IPS-20b (cell line): ENCODE data around the gene HRH2.
"Not testable (repeated sequence)": the region's sequence is repeated elsewhere in the genome, so short reads cannot be mapped to it uniquely, and the experiment has no call there.

Experiments
- H3K27ac ChIP-seq: one replicate; pipeline ENCODE4 v1.5.1; 2013; ENCODE audit warnings: low read length
- H3K27me3 ChIP-seq: 2 replicates; pipeline ENCODE4 v1.6.1; 2013; ENCODE audit warnings: mild to moderate bottlenecking, low read length, inconsistent platforms; ENCODE audit not compliant: insufficient read depth
- H3K36me3 ChIP-seq: 2 replicates; pipeline ENCODE4 v1.6.1; 2013; ENCODE audit warnings: low read depth, mild to moderate bottlenecking, inconsistent platforms, low read length, moderate library complexity; ENCODE audit not compliant: insufficient read depth
- H3K4me1 ChIP-seq: 2 replicates; pipeline ENCODE4 v1.6.1; 2013; ENCODE audit warnings: mild to moderate bottlenecking, control low read depth, inconsistent platforms, low read length, moderate library complexity; ENCODE audit not compliant: insufficient read depth
- H3K4me3 ChIP-seq: 2 replicates; pipeline ENCODE4 v1.5.1; 2013; ENCODE audit warnings: mild to moderate bottlenecking, low read length, inconsistent platforms
- H3K9ac ChIP-seq: 2 replicates; pipeline ENCODE4 v1.6.1; 2013; ENCODE audit warnings: low read depth, mild to moderate bottlenecking, inconsistent platforms, low read length, moderate library complexity
- H3K9me3 ChIP-seq: 2 replicates; pipeline ENCODE4 v1.6.1; 2013; ENCODE audit warnings: mild to moderate bottlenecking, low read depth, low read length, inconsistent platforms; ENCODE audit not compliant: insufficient read depth

Gene HRH2

DNA sequence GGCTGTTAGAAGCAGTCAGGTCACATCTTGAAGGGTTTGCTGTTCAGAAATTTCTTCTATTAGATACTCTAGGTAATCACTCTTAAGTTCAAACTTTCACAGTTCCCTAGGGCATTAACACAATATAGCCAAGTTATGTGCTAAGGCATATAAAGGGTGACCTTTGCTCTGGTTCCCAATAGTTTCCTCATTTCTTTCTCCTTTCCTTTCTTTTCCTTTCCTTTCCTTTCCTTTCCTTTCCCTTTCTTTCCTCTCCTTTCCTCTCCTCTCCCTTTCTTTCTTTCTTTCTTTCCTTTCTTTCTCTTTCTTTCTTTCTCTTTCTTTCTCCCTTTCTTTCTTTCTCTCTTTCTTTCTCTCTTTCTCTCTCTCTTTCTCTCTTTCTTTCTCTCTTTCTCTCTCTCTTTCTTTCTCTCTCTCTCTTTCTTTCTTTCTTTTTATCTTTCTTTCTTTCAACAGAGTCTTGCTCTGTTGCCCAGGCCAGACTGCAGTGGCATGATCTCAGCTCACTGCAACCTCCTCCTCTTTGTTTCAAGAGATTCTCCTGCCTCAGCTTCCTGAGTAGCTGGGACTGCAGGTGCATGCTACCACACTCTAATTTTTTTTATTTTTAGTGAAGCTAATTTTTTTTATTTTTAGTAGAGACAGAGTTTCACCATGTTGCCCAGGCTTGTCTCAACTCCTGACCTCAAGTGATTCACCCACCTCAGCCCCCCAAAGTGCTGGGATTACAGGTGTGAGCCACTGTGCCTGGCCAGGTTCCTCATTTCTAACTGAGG, 7.3 kb upstream of the HRH2 start:
- peaks cover 30% of the 10 kb centered on the region for H3K9me3 ChIP-seq
- not testable (repeated sequence) for H3K27me3 ChIP-seq, H3K4me1 ChIP-seq, H3K36me3 ChIP-seq, H3K4me3 ChIP-seq, H3K9ac ChIP-seq, H3K27ac ChIP-seq

GRCh38 chr5:175652741-175653663, 4.9 kb upstream of the HRH2 start:
- H3K4me3 ChIP-seq: no peak overlapping the region
- peaks cover 15% of the 10 kb centered on the region for H3K27me3 ChIP-seq
- peaks cover 28% of the 10 kb centered on the region for H3K9me3 ChIP-seq
- no peaks in the 10 kb centered on the region for H3K36me3 ChIP-seq
- no peak overlapping the region for H3K9ac ChIP-seq
- no peaks in the 10 kb centered on the region for H3K4me1 ChIP-seq
- H3K27ac ChIP-seq: no peak overlapping the region

DNA sequence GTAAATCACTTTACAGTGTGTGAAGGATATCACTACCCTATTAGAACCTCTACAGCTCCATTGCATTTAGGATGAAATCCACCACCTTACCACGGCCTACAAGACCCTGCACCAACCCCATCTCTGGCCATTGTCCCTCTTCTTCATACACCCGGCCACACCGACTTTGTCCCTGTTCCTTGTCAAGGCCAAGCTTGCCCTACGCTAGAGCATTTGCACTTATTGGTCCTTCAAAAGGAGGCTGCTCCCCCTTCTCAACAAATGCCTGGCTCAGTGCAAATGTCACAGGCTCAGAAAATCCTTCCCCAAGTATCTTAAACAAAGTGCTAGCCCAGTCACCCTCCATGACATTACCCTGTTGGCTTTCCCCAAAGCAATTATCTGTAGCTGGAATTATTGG, 4.1 kb upstream of the HRH2 start:
- Histone ChIP-seq H3K9me3 (peaks cover 21% of the 10 kb centered on the region), H3K36me3 (no peaks in the 10 kb centered on the region), H3K4me3 (no peak overlapping the region), H3K9ac (no peak overlapping the region), H3K27ac (no peak overlapping the region), H3K27me3 (peaks cover 22% of the 10 kb centered on the region), H3K4me1 (no peaks in the 10 kb centered on the region)

DNA sequence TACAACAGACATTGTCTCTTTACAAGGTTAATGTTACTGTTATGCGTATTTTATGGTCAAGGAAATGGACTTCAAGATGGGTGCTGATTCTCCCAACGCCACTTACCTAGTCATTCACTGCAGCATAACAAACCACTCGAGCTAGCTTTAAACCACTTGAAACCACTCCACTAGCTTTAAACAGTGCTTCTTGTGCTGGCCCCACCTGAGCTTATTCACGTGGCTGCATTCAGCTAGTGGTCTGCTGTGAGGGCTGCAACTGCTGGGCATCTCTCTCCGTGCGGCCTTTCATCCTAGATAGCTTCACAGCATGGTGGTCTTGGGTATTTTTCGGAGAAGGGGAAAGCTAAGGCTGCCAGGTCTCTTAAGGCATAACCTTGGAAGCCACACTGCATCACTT, 3.5 kb upstream of the HRH2 start:
- peaks cover 28% of the 10 kb centered on the region for H3K27me3 ChIP-seq
- H3K36me3 ChIP-seq: no peaks in the 10 kb centered on the region
- H3K4me3 ChIP-seq: no peak overlapping the region
- no peak overlapping the region for H3K9ac ChIP-seq
- H3K4me1 ChIP-seq: no peaks in the 10 kb centered on the region
- no peak overlapping the region for H3K27ac ChIP-seq
- H3K9me3 ChIP-seq: peaks cover 15% of the 10 kb centered on the region

DNA sequence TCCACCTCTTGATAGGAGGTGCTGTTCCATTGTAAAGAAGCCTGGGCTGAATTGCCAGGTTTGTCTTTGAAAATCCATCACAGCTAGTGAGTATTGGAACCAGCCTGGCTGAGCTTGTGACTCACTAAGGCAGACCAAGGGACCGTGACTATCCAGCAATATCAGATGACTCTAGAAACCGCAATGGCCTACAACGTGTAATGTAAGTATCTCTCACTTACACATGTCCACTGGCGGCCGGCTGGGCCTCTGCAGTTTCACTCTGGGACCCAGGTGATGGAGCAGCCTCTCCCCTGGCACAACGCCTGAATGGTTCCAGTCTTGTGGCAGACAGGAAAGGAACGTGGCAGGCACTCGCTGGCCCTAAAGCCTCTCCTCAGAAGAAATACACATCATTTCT, 3.1 kb upstream of the HRH2 start:
- Histone ChIP-seq H3K9ac (no peak overlapping the region), H3K9me3 (peaks cover 10% of the 10 kb centered on the region), H3K4me3 (no peak overlapping the region), H3K27me3 (peaks cover 32% of the 10 kb centered on the region), H3K4me1 (no peaks in the 10 kb centered on the region), H3K27ac (no peak overlapping the region), H3K36me3 (no peaks in the 10 kb centered on the region)

- Histone ChIP-seq H3K4me1 (no peaks in the 10 kb centered on the region), H3K36me3 (no peaks in the 10 kb centered on the region), H3K9ac (no peak overlapping the region), H3K27me3 (peaks cover 32% of the 10 kb centered on the region), H3K4me3 (no peak overlapping the region), H3K9me3 (peaks cover 4% of the 10 kb centered on the region; the same call in 1 of the 2 replicates), H3K27ac (no peak overlapping the region)
These were observed 2.5 kb upstream of the HRH2 start for GRCh38 chr5:175655411-175655810.

GRCh38 chr5:175656966-175657365, 905 bp upstream of the HRH2 start:
- Histone ChIP-seq H3K4me3 (peak overlapping the region; percentile 78; the same call in 1 of the 2 replicates), H3K27me3 (peaks cover 32% of the 10 kb centered on the region), H3K9me3 (no peaks in the 10 kb centered on the region)

GRCh38 chr5:175658299-175659145, 651 bp downstream of the HRH2 start:
- Histone ChIP-seq H3K27me3 (peaks cover 32% of the 10 kb centered on the region), H3K4me3 (peak overlapping the region; percentile 78), H3K9me3 (no peaks in the 10 kb centered on the region), H3K36me3 (no peaks in the 10 kb centered on the region), H3K4me1 (no peaks in the 10 kb centered on the region), H3K9ac (peak overlapping the region; percentile 60; the same call in 1 of the 2 replicates), H3K27ac (no peak overlapping the region)

More at GRCh38 chr5:175656966-175657365, 905 bp upstream of the HRH2 start:
- Histone ChIP-seq H3K9ac (no peak overlapping the region), H3K4me1 (no peaks in the 10 kb centered on the region), H3K27ac (no peak overlapping the region), H3K36me3 (no peaks in the 10 kb centered on the region)

GRCh38 chr5:175659546-175660253, 1.8 kb downstream of the HRH2 start:
- Histone ChIP-seq H3K9me3 (no peaks in the 10 kb centered on the region), H3K27ac (no peak overlapping the region), H3K36me3 (no peaks in the 10 kb centered on the region), H3K9ac (no peak overlapping the region), H3K4me3 (no peak overlapping the region), H3K27me3 (peaks cover 32% of the 10 kb centered on the region), H3K4me1 (no peaks in the 10 kb centered on the region)

GRCh38 chr5:175663186-175664184, 5.6 kb downstream of the HRH2 start:
- Histone ChIP-seq H3K27me3 (peaks cover 13% of the 10 kb centered on the region), H3K4me3 (no peak overlapping the region), H3K4me1 (no peaks in the 10 kb centered on the region), H3K9ac (no peak overlapping the region), H3K36me3 (no peaks in the 10 kb centered on the region), H3K27ac (no peak overlapping the region), H3K9me3 (no peaks in the 10 kb centered on the region)
